Dendritic cell treated with granulocyte-macrophage colony-stimulating factor and Interleukin-4, amounts not matched to agents 40 ng/mL and 50 ng/mL, for 4 days (primary cell): ENCODE results near the gene RNF19B.
A peak's percentile ranks its signal among the peaks of the same experiment; 100 is the strongest.

Experiments used
- H3K27ac Mint-ChIP-seq: one replicate; pipeline ENCODE4 v1.8.0; 2022; ENCODE audit warnings: mild to moderate bottlenecking, mixed read lengths
- H3K27me3 Mint-ChIP-seq: one replicate; pipeline ENCODE4 v1.8.0; 2022; ENCODE audit warnings: mild to moderate bottlenecking, mixed read lengths
- H3K36me3 Mint-ChIP-seq: one replicate; pipeline ENCODE4 v1.8.0; 2022; ENCODE audit warnings: low read depth, mixed read lengths
- H3K4me1 Mint-ChIP-seq: one replicate; pipeline ENCODE4 v1.8.0; 2022; ENCODE audit warnings: low read depth, mixed read lengths
- H3K4me3 Mint-ChIP-seq: one replicate; pipeline ENCODE4 v1.8.0; 2022; ENCODE audit warnings: mild to moderate bottlenecking, moderate library complexity, mixed read lengths
- H3K9me3 Mint-ChIP-seq: one replicate; pipeline ENCODE4 v1.8.0; 2022; ENCODE audit warnings: mixed read lengths
- intact Hi-C: fragments of 100-400 bp; cut with micrococcal nuclease; formaldehyde crosslinking; loops from one replicate; pipeline ENCODE4 v1.15.0; 2022

RNF19B gene

GRCh38 chr1:32948905-32949304 lies 15.7 kb downstream of the RNF19B start:
- no peak overlapping the region for H3K27ac Mint-ChIP-seq
- intact Hi-C loops: no loop called here
- no peaks in the 10 kb centered on the region for H3K9me3 Mint-ChIP-seq
- H3K4me3 Mint-ChIP-seq: no peak overlapping the region
- no peaks in the 10 kb centered on the region for H3K27me3 Mint-ChIP-seq
- peaks cover 100% of the 10 kb centered on the region for H3K36me3 Mint-ChIP-seq
- peaks cover 48% of the 10 kb centered on the region for H3K4me1 Mint-ChIP-seq

GRCh38 chr1:32948390-32948722 lies 16.3 kb downstream of the RNF19B start:
- intact Hi-C loops: no loop called here
- H3K4me3 Mint-ChIP-seq: no peak overlapping the region
- H3K27me3 Mint-ChIP-seq: no peaks in the 10 kb centered on the region
- H3K9me3 Mint-ChIP-seq: no peaks in the 10 kb centered on the region
- H3K36me3 Mint-ChIP-seq: peaks cover 100% of the 10 kb centered on the region
- H3K27ac Mint-ChIP-seq: no peak overlapping the region
- peaks cover 52% of the 10 kb centered on the region for H3K4me1 Mint-ChIP-seq

GRCh38 chr1:32947669-32948389 lies 16.8 kb downstream of the RNF19B start:
- no peak overlapping the region for H3K4me3 Mint-ChIP-seq
- intact Hi-C loops: no loop called here
- H3K9me3 Mint-ChIP-seq: no peaks in the 10 kb centered on the region
- peaks cover 52% of the 10 kb centered on the region for H3K4me1 Mint-ChIP-seq
- no peaks in the 10 kb centered on the region for H3K27me3 Mint-ChIP-seq
- no peak overlapping the region for H3K27ac Mint-ChIP-seq
- peaks cover 100% of the 10 kb centered on the region for H3K36me3 Mint-ChIP-seq

- Mint-ChIP-seq H3K4me1 (peaks cover 56% of the 10 kb centered on the region), H3K36me3 (peaks cover 100% of the 10 kb centered on the region), H3K27ac (no peak overlapping the region), H3K9me3 (no peaks in the 10 kb centered on the region), H3K4me3 (no peak overlapping the region), H3K27me3 (no peaks in the 10 kb centered on the region)
- intact Hi-C loops: no loop called here
Observed at GRCh38 chr1:32946413-32946812, 18.2 kb downstream of the RNF19B start.

- no peak overlapping the region for H3K27ac Mint-ChIP-seq
- intact Hi-C loops: no loop called here
- H3K9me3 Mint-ChIP-seq: no peaks in the 10 kb centered on the region
- H3K4me3 Mint-ChIP-seq: no peak overlapping the region
- peaks cover 65% of the 10 kb centered on the region for H3K4me1 Mint-ChIP-seq
- no peaks in the 10 kb centered on the region for H3K27me3 Mint-ChIP-seq
- peaks cover 100% of the 10 kb centered on the region for H3K36me3 Mint-ChIP-seq
Observed at GRCh38 chr1:32944180-32944579, 20.4 kb downstream of the RNF19B start.

- peaks cover 82% of the 10 kb centered on the region for H3K4me1 Mint-ChIP-seq
- H3K36me3 Mint-ChIP-seq: peaks cover 100% of the 10 kb centered on the region
- H3K27ac Mint-ChIP-seq: peak overlapping the region; percentile 70
- H3K27me3 Mint-ChIP-seq: no peaks in the 10 kb centered on the region
- peak overlapping the region; percentile 46 for H3K4me3 Mint-ChIP-seq
- H3K9me3 Mint-ChIP-seq: no peaks in the 10 kb centered on the region
- intact Hi-C loops: loop anchor here (10.0 kb wide), 1 partner anchor 145 kb away; the partner anchor contains the start of gene AZIN2
Observed at GRCh38 chr1:32939655-32940371, 24.8 kb downstream of the RNF19B start.

GRCh38 chr1:32937061-32937460 lies 27.5 kb downstream of the RNF19B start:
- Mint-ChIP-seq H3K36me3 (peaks cover 99% of the 10 kb centered on the region), H3K27me3 (no peaks in the 10 kb centered on the region), H3K9me3 (no peaks in the 10 kb centered on the region), H3K4me1 (peaks cover 58% of the 10 kb centered on the region), H3K4me3 (no peak overlapping the region), H3K27ac (no peak overlapping the region)
- intact Hi-C loops: loop anchor here (10.0 kb wide), 1 partner anchor 148 kb away; the partner anchor contains the start of gene AZIN2

GRCh38 chr1:32934535-32934934 lies 30.1 kb downstream of the RNF19B start:
- Mint-ChIP-seq H3K27ac (peak overlapping the region; percentile 45), H3K36me3 (peaks cover 74% of the 10 kb centered on the region), H3K27me3 (no peaks in the 10 kb centered on the region), H3K9me3 (no peaks in the 10 kb centered on the region), H3K4me1 (peaks cover 37% of the 10 kb centered on the region), H3K4me3 (no peak overlapping the region)
- intact Hi-C loops: loop anchor here (10.0 kb wide), 1 partner anchor 150 kb away; the partner anchor contains the start of gene AZIN2

- no peak overlapping the region for H3K4me3 Mint-ChIP-seq
- intact Hi-C loops: loop anchor here (10.0 kb wide), 1 partner anchor 151 kb away; the partner anchor contains the start of gene AZIN2
- H3K9me3 Mint-ChIP-seq: no peaks in the 10 kb centered on the region
- peaks cover 67% of the 10 kb centered on the region for H3K36me3 Mint-ChIP-seq
- H3K27me3 Mint-ChIP-seq: no peaks in the 10 kb centered on the region
- peak overlapping the region; percentile 45 for H3K27ac Mint-ChIP-seq
- H3K4me1 Mint-ChIP-seq: peaks cover 30% of the 10 kb centered on the region
Observed at GRCh38 chr1:32933742-32934322, 30.8 kb downstream of the RNF19B start.

- Mint-ChIP-seq H3K27ac (no peak overlapping the region), H3K4me1 (peaks cover 12% of the 10 kb centered on the region), H3K27me3 (peaks cover 5% of the 10 kb centered on the region), H3K4me3 (no peak overlapping the region), H3K9me3 (no peaks in the 10 kb centered on the region), H3K36me3 (peaks cover 46% of the 10 kb centered on the region)
- intact Hi-C loops: loop anchor here (10.0 kb wide), 1 partner anchor 153 kb away; the partner anchor contains the start of gene AZIN2
Observed at GRCh38 chr1:32931760-32932159, 32.8 kb downstream of the RNF19B start.

- Mint-ChIP-seq H3K4me3 (no peak overlapping the region), H3K4me1 (peaks cover 21% of the 10 kb centered on the region), H3K27me3 (peaks cover 28% of the 10 kb centered on the region), H3K36me3 (peaks cover 22% of the 10 kb centered on the region), H3K9me3 (no peaks in the 10 kb centered on the region), H3K27ac (no peak overlapping the region)
- intact Hi-C loops: no loop called here
Observed at GRCh38 chr1:32929366-32929765, 35.2 kb downstream of the RNF19B start.

- H3K4me3 Mint-ChIP-seq: no peak overlapping the region
- peaks cover 22% of the 10 kb centered on the region for H3K4me1 Mint-ChIP-seq
- H3K36me3 Mint-ChIP-seq: peaks cover 16% of the 10 kb centered on the region
- H3K27me3 Mint-ChIP-seq: peaks cover 35% of the 10 kb centered on the region
- H3K27ac Mint-ChIP-seq: no peak overlapping the region
- H3K9me3 Mint-ChIP-seq: no peaks in the 10 kb centered on the region
- intact Hi-C loops: no loop called here
Observed at GRCh38 chr1:32928715-32929114, 35.9 kb downstream of the RNF19B start.

- H3K4me3 Mint-ChIP-seq: no peak overlapping the region
- H3K27me3 Mint-ChIP-seq: peaks cover 39% of the 10 kb centered on the region
- H3K4me1 Mint-ChIP-seq: peaks cover 22% of the 10 kb centered on the region
- peaks cover 12% of the 10 kb centered on the region for H3K36me3 Mint-ChIP-seq
- intact Hi-C loops: no loop called here
- no peak overlapping the region for H3K27ac Mint-ChIP-seq
- H3K9me3 Mint-ChIP-seq: no peaks in the 10 kb centered on the region
Observed at GRCh38 chr1:32928285-32928684, 36.3 kb downstream of the RNF19B start.

GRCh38 chr1:32927441-32927840 lies 37.2 kb downstream of the RNF19B start:
- peaks cover 48% of the 10 kb centered on the region for H3K27me3 Mint-ChIP-seq
- intact Hi-C loops: no loop called here

More at GRCh38 chr1:32927441-32927840, 37.2 kb downstream of the RNF19B start:
- Mint-ChIP-seq H3K27ac (no peak overlapping the region), H3K36me3 (peaks cover 3% of the 10 kb centered on the region), H3K4me3 (no peak overlapping the region), H3K9me3 (no peaks in the 10 kb centered on the region), H3K4me1 (peaks cover 22% of the 10 kb centered on the region)
